ENCODE measurements around the gene NXNL1.

DNA sequence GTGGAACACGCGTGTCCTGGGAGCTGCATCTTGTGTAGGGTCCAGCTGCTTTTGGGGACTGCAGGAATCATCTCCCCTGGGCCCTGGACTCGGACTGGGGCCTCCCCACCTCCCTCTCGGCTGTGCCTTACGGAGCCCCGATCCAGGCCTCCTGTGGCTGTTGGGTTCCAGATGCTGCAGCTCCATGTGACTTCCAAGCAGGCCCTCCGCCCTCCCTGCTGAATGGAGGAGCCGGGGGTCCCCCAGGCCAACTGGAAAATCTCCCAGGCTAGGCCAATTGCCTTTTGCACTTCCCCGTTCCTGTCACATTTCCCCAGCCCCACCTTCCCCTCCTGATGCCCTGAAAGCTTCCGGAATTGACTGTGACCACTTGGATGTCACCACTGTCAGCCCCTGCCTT, 44.5 kb upstream of the NXNL1 start:
- TF ChIP-seq, protein P1, sequence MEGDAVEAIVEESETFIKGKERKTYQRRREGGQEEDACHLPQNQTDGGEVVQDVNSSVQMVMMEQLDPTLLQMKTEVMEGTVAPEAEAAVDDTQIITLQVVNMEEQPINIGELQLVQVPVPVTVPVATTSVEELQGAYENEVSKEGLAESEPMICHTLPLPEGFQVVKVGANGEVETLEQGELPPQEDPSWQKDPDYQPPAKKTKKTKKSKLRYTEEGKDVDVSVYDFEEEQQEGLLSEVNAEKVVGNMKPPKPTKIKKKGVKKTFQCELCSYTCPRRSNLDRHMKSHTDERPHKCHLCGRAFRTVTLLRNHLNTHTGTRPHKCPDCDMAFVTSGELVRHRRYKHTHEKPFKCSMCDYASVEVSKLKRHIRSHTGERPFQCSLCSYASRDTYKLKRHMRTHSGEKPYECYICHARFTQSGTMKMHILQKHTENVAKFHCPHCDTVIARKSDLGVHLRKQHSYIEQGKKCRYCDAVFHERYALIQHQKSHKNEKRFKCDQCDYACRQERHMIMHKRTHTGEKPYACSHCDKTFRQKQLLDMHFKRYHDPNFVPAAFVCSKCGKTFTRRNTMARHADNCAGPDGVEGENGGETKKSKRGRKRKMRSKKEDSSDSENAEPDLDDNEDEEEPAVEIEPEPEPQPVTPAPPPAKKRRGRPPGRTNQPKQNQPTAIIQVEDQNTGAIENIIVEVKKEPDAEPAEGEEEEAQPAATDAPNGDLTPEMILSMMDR (IDR thresholded peaks at IDR 0.05) = no peak
- no peak for TF ChIP-seq POLR2A (IDR thresholded peaks at IDR 0.05)

Data from uterus (tissue), 2 donors.